Testis (tissue), 2 donors: ENCODE results near the gene RUNX1.

Experiments
- POLR2A ChIP-seq: fragments of 450-650 bp; IDR thresholded peaks from one replicate; pipeline ENCODE4 v1.6.1; 2017; ENCODE audit warnings: antibody characterized with exemption, mild to moderate bottlenecking, moderate library complexity
- TF ChIP-seq, protein P1 (sequence below), 3 experiments: fragments of 450-650 bp in 2 of 3; fragments of 200-600 bp in 1 of 3; sonication (generic) in 1 of 3; IDR thresholded peaks; one replicate each; pipeline ENCODE4 v1.5.1; 2016 to 2019; ENCODE audit warnings: antibody characterized with exemption in 3 of 3, mild to moderate bottlenecking in 2 of 3, moderate library complexity in 1 of 3

DNA sequence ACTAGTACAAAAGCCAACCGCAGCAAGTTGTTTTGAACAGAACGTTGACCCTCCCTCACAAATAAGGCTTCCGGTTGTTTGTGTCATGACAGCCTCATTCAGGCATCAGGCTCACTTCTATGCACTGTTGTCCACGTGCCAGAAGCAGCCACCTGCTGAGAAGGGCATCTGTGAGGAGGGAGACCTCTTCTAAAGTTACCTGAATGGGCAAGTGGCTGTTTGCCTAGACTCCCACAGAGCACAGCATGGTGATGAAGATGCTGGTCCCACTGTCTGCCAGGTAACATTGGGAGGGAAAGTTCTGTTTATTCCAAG lies 204.2 kb downstream of the RUNX1 start:
- TF ChIP-seq POLR2A: no peak
- TF ChIP-seq, protein P1, sequence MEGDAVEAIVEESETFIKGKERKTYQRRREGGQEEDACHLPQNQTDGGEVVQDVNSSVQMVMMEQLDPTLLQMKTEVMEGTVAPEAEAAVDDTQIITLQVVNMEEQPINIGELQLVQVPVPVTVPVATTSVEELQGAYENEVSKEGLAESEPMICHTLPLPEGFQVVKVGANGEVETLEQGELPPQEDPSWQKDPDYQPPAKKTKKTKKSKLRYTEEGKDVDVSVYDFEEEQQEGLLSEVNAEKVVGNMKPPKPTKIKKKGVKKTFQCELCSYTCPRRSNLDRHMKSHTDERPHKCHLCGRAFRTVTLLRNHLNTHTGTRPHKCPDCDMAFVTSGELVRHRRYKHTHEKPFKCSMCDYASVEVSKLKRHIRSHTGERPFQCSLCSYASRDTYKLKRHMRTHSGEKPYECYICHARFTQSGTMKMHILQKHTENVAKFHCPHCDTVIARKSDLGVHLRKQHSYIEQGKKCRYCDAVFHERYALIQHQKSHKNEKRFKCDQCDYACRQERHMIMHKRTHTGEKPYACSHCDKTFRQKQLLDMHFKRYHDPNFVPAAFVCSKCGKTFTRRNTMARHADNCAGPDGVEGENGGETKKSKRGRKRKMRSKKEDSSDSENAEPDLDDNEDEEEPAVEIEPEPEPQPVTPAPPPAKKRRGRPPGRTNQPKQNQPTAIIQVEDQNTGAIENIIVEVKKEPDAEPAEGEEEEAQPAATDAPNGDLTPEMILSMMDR (IDR thresholded peaks at IDR 0.05): no peak
